HEK293T (cell line): ENCODE results near the gene NHERF1.

ENCODE experiments used
- CTCF ChIA-PET: fragments of 350-600 bp; formaldehyde crosslinking; extraction: SDS; loops from one replicate; lab custom pipeline; 2021; ENCODE audit warnings: antibody characterized with exemption, inconsistent platforms; lab: Yijun Ruan, JAX
- POLR2A ChIA-PET: fragments of 350-600 bp; formaldehyde crosslinking; extraction: SDS; loops from one replicate; lab custom pipeline; 2020; ENCODE audit warnings: antibody characterized with exemption, inconsistent platforms; lab: Yijun Ruan, JAX
- DNase-seq: peaks from one replicate; pipeline ENCODE4 v3.0.0; 2012; ENCODE audit warnings: mixed read lengths; ENCODE audit errors: extremely low spot score
- ARNT ChIP-seq: fragments of 450-650 bp; IDR thresholded peaks from 2 replicates; pipeline ENCODE4 v1.6.1; 2017; ENCODE audit warnings: mild to moderate bottlenecking
- BHLHE40 ChIP-seq: fragments of 450-650 bp; IDR thresholded peaks from 2 replicates; pipeline ENCODE4 v1.6.1; 2016; ENCODE audit warnings: mild to moderate bottlenecking, moderate library complexity, borderline replicate concordance
- CTBP1 ChIP-seq: fragments of 450-650 bp; IDR thresholded peaks from 2 replicates; pipeline ENCODE4 v1.6.1; 2016; ENCODE audit warnings: borderline replicate concordance
- ELF4 ChIP-seq: fragments of 450-650 bp; IDR thresholded peaks from 2 replicates; pipeline ENCODE4 v1.6.1; 2017; ENCODE audit warnings: antibody characterized with exemption
- FOXA1 ChIP-seq: fragments of 450-650 bp; IDR thresholded peaks from 2 replicates; pipeline ENCODE4 v1.6.1; 2016; ENCODE audit warnings: mild to moderate bottlenecking
- FOXK2 ChIP-seq: fragments of 450-650 bp; IDR thresholded peaks from 2 replicates; pipeline ENCODE4 v1.6.1; 2016; ENCODE audit warnings: mild to moderate bottlenecking
- FOXM1 ChIP-seq: fragments of 450-650 bp; IDR thresholded peaks from 2 replicates; pipeline ENCODE4 v1.6.1; 2017; ENCODE audit warnings: mild to moderate bottlenecking, borderline replicate concordance
- HDGF ChIP-seq: fragments of 450-650 bp; IDR thresholded peaks from 2 replicates; pipeline ENCODE4 v1.6.1; 2017; ENCODE audit warnings: antibody characterized with exemption, borderline replicate concordance
- L3MBTL2 ChIP-seq: fragments of 450-650 bp; conservative IDR thresholded peaks from 2 replicates; pipeline ENCODE4 v1.6.1; 2016; ENCODE audit warnings: mild to moderate bottlenecking
- LEF1 ChIP-seq: fragments of 450-650 bp; IDR thresholded peaks from 2 replicates; pipeline ENCODE4 v1.6.1; 2017; ENCODE audit warnings: mild to moderate bottlenecking, borderline replicate concordance
- NFRKB ChIP-seq: fragments of 450-650 bp; IDR thresholded peaks from 2 replicates; pipeline ENCODE4 v1.6.1; 2016; ENCODE audit warnings: mild to moderate bottlenecking, moderate library complexity
- PKNOX1 ChIP-seq: fragments of 450-650 bp; IDR thresholded peaks from 2 replicates; pipeline ENCODE4 v1.6.1; 2016
- SP1 ChIP-seq: fragments of 450-650 bp; IDR thresholded peaks from 2 replicates; pipeline ENCODE4 v1.6.1; 2017
- SUZ12 ChIP-seq: fragments of 450-650 bp; IDR thresholded peaks from 2 replicates; pipeline ENCODE4 v1.6.1; 2016; ENCODE audit warnings: mild to moderate bottlenecking
- TARDBP ChIP-seq: fragments of 450-650 bp; IDR thresholded peaks from 2 replicates; pipeline ENCODE4 v1.6.1; 2016
- ZNF384 ChIP-seq: fragments of 450-650 bp; IDR thresholded peaks from 2 replicates; pipeline ENCODE4 v1.6.1; 2016

NHERF1 gene

GRCh38 chr17:74785981-74786360 is 37.5 kb downstream of the NHERF1 start:
- no peak for DNase-seq
- TF ChIP-seq LEF1 (no peak), TARDBP (no peak), SUZ12 (no peak), L3MBTL2 (no peak), ARNT (no peak), SP1 (no peak), ZNF384 (no peak), BHLHE40 (no peak)
- CTCF ChIA-PET, result interaction anchor here (0.9 to 1.0 kb wide), 2 partner anchors 11 to 76 kb away, joined by 3 to 4 read pairs; no protein-coding TSS in a partner anchor
- POLR2A ChIA-PET, result interaction anchor here (0.8 to 1.0 kb wide), 2 partner anchors 9 to 87 kb away, joined by 5 to 8 read pairs; partner anchors contain the start of genes FDXR and NAT9

- TF ChIP-seq SP1 (no peak), PKNOX1 (no peak), HDGF (no peak), ARNT (no peak), LEF1 (no peak), NFRKB (no peak), FOXM1 (no peak), L3MBTL2 (no peak), FOXK2 (no peak), FOXA1 (no peak), TARDBP (no peak), CTBP1 (no peak), ZNF384 (no peak), BHLHE40 (no peak)
- ChIA-PET CTCF (interaction anchor here (1.0 kb wide), 1 partner anchor 76 kb away, joined by 4 read pairs; no protein-coding TSS in a partner anchor), POLR2A (interaction anchor here (0.8 to 1.0 kb wide), 2 partner anchors 10 to 86 kb away, joined by 5 to 8 read pairs; partner anchors contain the start of genes FDXR and NAT9)
- DNase-seq, result no peak
These were observed 38.1 kb downstream of the NHERF1 start for GRCh38 chr17:74786431-74787055.

DNA sequence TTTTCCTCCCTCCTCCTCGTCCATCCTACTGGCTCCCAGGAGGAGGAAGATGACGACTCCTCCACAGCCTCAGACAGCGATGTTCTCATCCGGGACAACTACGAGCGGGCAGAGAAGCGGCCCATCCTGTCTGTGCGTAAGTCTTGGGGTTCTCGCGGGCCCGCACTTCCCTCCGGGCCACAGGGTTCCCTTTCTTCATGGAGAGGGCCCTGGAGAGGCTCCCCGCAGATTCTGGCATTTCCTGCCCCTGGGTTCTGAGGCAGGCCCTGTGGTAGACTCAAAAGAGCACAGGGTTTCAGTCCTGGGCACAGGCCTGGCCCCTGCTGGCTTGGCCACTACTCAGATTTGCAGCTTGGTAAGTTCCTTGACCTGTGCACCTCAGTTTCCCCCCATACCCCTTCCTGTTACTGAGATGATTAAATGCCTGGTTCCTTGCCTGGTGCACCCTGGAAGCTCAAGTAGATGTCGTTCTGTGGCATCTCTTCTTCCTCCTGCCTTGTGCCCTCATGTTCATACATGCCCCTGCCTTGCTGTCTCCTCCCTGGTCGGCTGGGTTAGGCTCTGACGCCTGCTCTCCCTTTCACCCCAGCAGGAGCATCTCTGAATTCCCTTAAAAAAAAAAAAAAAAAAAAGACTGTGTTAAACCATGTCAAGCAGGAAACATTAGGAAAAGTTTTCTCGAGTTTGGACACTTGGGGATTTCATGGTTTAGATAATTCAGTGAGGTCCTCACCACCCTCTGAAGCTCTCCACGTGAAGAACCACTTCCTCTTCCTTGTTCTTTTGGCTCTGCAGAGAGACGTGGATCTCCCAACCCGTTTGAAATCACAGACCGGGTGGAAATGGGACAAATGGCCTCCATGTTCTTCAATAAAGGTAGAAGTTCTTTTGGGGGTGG is 42.0 kb downstream of the NHERF1 start:
- DNase-seq, result no peak
- TF ChIP-seq NFRKB (no peak), ZNF384 (no peak), FOXK2 (no peak), BHLHE40 (no peak), FOXM1 (no peak), SP1 (no peak), ARNT (no peak), ELF4 (no peak), HDGF (no peak)
- ChIA-PET POLR2A (interaction anchor here (0.9 to 1.9 kb wide), 3 partner anchors 62 to 222 kb away, joined by 3 to 6 read pairs (median 5); partner anchors contain the start of genes FDXR and MRPL58), CTCF (interaction anchor here (0.6 to 2.5 kb wide), 20 partner anchors 11 to 218 kb away, joined by 3 to 27 read pairs (median 4); partner anchors contain the start of genes FDXR and NAT9)

GRCh38 chr17:74792586-74793105 is 44.2 kb downstream of the NHERF1 start:
- TF ChIP-seq ARNT (no peak), SUZ12 (no peak), CTBP1 (no peak), PKNOX1 (no peak), ELF4 (no peak), FOXA1 (no peak), FOXK2 (no peak), L3MBTL2 (no peak), NFRKB (no peak), BHLHE40 (no peak), FOXM1 (no peak), ZNF384 (no peak), TARDBP (no peak), SP1 (no peak), LEF1 (no peak)
- DNase-seq, result no peak
- ChIA-PET CTCF (interaction anchor here (0.6 to 0.9 kb wide), 2 partner anchors 73 to 176 kb away, joined by 3 read pairs; no protein-coding TSS in a partner anchor), POLR2A (interaction anchor here (1.3 to 1.4 kb wide), 2 partner anchors 16 to 80 kb away, joined by 5 read pairs; partner anchors contain the start of gene NAT9)

DNA sequence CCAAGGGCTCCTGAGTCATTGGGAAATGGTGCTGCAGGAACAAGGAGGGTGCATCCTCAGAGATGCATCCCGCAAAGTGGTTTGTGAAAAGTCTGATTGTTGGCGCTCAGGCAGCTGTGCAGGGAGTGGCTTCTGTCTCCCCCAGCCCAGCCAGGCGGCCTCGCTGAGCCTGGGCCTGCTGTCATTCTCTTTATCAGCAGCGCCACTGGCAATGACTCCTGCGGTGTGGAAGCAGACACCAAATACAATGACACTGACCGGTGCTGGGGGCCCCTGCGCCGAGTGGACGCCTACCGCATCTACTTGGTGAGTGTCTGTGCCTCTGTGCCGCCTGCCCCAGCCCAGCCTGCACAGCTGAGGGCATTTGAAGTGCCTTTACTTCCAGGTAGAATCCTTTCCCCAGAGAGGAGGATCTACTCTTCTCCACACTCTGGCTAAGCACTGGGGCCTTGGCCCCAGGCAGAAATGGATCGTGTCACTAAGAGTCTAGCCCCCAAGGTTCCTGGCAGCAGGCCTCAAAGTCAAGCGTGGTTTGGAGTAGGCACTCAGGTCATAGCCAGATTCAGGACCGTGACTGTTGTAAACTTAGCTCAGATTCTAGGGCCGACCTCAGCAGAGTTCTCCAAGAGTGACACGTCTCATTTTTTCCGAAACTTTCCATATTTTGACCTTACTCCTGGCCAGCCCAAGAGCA is 47.0 kb downstream of the NHERF1 start:
- ChIA-PET POLR2A (interaction anchor here (2.4 kb wide), 1 partner anchor 77 kb away, joined by 14 read pairs; the partner anchor contains the start of gene FDXR), CTCF (interaction anchor here (0.7 kb wide), 1 partner anchor 54 kb away, joined by 6 read pairs; no protein-coding TSS in a partner anchor)
- TF ChIP-seq HDGF (no peak), FOXA1 (no peak), TARDBP (no peak)
- no peak for DNase-seq
